DMS53 (cell line): ENCODE results near the gene SPNS2.

Source experiments
- DNase-seq: peaks from one replicate; lab custom pipeline; 2025; lab: John Stamatoyannopoulos, UW

Gene SPNS2

DNA sequence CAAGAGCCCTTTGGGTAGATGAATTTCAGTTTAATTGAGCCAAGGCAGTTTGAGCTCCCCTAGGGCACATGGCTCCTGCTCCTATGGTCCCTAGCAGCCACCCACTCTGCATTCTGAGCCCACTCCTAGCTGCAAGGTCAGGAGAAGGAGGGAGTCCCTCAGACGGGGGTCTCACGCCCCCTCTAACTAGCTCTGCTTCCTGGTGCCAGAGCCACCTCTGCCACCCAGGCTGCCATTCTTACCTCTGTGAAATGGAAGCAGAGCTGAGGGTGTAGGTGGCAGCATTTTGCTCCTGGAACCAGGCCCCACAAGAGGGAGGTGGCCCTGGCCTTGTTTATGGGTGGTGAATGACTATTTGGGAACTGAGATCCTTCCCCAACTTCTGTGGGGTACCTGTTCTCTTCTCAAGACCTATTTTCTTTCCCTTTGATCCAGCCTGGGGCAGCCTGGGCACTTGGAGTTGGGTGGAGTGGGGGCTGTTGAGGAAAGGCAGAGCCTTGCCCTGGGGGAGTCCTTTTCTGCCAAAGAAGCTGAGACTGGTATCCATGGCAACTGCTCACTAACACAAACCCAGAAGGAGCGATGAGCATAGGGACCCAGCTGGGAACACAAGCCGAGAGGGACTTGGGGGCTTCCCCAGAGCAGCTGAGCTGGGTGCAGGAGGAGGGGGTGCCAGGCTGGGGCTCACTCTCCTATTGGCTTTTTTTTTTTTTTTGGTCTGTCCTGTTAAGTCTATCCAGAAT, 4.8 kb downstream of the SPNS2 start:
- DNase-seq: no peak

DNA sequence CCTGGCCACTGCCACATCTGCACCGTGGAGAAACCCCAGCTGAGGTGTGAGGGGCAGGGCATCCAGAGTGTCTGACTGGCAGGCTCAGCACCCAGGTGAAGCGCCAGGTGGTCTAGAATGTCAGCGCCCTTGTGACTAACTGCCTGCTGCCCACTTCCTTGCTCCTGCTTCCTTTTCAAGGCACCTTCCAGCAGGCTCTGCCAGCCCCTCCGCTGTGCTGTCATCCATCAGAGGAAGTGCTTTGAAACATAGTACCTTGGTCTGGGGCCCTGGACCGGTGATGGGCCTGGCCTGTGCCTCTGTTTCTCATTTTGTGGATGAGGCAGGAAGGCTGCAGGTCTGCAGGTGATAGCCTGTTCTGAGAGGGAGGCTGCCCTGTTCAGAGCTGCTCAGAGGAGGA, 5.5 kb downstream of the SPNS2 start:
- DNase-seq: peak; percentile 69

DNA sequence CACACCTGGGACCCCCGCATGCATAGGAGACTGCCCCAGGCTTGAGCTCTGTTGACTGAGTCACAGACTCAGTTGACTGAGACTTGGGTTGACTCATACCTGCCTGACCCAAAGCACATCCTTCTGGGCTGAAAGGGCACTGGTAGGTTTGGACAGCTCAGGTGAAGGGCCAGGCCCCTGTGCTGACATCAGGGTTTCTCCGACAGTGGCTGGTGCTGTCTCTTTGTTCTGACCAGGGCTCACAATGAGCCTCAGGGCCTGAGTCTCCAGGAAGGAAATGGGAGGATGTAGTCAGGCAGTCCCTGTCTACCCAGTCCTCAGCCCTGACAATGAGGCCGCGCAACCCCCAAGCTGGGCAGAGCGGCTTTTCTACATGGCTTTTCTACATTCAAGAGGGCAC, 6.5 kb downstream of the SPNS2 start:
- no peak for DNase-seq

DNA sequence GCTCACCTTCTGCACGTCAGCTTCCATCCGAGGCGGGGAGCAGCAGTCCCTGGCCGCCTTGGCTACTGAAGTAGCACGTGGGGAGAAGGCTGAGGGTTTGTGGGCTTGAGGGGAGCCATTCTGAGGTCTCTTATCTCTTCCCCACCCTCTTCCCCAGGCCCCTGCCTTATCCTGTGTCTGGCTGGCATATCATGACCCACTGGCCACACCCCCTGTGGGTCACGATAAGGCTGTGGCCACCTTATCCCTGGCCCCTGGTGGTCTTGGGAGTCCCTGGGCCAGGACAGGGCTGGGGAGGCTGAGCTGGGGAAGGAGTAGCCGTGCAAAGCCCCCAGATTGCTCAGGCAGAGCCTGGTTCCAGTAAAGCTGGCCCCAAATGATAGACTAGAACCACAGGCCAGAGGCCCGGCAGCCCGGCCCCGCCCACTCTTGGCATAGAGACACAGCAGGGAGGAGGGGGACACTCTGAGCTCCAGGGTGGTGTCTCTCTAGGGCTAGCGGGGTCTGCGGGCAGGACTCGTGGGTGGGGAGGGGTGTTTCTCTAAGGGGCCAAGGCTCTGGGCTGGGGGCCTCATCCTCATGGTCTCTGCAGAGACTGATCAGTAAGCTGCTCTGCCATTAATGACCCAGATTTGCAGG, 7.6 kb downstream of the SPNS2 start:
- DNase-seq: no peak

DNA sequence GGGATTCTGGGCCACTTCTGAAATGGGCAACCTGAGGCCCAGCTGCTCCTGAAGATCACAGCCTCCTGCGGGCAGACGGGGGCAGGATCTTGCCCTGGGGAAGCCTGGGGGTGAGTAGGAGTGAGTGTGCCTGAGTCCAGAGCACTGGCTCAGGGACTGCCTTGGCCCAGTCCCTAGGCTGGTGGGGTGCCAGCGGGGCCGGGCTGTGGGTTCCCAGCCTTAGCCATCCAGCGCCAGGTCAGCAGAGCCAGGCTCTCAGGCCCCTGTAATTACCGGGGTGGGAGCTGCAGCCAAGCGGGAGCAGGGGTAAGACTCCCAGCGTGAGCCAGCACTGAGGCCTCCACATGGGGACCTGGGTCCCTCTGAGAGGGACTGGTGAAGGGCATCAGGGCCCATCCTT, 8.2 kb downstream of the SPNS2 start:
- DNase-seq: no peak

DNA sequence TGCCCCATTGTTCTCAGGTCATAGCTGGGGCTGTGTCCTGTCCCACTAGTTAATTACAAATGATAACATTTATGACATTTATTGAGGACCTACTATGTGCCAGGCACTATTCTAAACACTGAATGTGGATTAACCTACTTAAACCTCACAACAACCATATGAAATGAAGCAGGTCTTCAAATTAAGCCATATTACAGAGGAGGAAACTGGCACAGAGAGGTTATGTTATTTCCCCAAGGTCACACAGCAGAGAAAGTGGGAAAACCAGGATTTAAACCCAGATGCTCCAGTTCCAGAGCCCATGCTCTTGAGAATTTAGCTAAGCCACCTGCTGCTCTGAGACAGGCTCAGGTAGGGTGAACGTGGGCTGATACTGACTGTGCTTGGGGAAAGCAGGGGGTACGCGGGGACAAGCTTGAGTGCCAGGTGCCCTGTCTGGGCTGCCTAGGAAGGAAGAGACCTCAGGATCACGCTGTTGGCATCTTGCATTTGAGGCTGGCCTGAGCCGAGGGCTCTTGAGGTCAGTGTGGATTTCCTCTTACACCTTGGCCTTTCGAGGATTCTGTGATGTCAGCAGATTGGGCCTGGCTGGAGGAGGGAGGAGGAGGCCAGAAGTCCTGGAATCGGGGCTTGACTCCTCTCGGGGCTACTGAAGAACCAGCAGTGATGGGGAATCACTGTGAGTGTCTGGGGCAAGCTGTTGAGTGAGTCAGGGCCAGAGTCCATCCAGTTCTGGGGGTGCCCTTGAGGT, 8.9 kb downstream of the SPNS2 start:
- no peak for DNase-seq

DNA sequence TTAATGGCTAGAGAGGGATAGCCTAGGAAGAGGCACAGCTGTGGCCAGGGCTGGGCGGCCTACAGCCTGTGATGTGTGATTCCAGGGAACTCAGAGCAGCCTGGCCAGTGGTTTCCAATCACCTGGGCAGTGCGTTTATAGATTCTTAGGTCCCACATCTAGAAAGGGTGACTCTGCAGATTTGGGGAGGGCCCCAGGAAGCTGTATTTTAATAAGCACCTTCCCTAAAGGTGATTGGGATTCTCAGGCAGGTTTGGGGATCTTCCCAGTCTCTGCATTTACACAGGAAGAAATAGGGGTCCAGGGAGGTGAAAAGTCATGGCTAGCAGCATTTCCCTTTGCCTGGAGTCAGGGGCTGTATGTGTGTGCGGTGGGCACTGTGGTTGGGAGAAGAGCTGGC, 9.5 kb downstream of the SPNS2 start:
- no peak for DNase-seq

DNA sequence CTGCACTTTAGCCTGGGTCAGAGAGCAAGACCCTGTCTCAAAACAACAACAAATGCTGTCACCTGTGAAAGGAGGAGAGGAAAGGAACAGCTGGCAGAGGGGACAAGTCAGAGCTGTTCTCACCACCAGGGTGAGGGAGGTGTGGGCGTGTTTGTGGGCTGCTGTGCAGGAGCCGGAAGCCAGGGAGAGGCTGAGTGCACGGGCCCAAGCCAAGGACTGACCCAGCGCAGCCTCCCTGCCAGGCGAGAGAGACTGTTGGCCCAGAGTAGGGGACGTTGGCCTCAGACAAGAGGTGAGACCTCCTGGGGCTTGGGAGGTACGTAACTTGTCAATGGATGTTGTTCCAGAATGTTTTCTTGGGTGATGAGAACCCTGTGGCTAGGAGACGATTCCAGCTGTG, 10.7 kb downstream of the SPNS2 start:
- no peak for DNase-seq

DNA sequence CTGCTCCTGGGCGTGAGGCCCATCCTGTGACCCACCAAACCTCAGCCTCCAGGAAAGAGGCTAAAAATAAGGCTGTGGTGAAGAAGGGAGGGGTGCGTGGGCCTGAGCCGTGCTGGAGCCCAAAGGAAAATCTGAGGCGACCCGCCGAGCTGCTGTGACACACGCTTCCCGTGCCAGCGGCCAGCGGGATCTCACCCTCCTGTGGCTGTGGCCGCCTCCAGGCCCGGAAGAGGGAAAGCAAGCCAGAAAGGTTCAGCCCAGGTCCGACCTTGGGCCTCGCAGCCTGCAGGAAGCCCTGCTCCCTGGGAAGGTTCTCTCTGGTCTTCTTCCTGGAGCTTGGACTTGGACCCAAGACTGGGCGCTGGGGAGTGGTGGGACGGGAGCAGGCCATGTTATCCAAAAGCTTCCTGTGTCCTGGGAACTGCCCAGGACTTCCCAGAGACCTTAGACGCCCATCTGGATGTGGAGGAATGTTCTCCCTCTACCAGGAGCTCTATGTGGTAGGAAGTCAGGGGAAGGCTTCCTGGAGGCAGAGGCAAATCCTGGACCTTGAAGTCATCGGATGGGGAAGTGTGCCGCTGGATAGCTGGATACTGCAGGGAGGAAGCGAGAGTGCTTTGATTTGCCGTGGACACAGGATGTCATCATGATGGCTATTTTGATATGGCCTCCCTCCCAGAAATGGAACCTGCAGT, 11.4 kb downstream of the SPNS2 start:
- no peak for DNase-seq

DNA sequence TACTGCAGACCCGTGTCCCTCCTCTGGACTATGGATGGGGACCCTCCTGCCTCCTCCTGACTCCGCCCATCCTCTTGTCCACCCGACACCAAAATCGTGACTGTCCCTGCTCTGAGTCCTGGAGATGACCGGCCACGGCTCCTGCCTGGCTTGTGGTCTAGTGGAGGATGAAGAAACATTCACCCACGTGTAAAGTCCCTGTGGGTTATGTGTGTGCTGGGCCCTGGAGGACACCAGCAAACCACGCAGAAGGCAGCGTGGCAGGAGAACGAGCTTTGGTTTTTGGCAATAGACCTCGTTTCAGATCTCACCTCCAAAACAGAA, 11.9 kb downstream of the SPNS2 start:
- DNase-seq: no peak

DNA sequence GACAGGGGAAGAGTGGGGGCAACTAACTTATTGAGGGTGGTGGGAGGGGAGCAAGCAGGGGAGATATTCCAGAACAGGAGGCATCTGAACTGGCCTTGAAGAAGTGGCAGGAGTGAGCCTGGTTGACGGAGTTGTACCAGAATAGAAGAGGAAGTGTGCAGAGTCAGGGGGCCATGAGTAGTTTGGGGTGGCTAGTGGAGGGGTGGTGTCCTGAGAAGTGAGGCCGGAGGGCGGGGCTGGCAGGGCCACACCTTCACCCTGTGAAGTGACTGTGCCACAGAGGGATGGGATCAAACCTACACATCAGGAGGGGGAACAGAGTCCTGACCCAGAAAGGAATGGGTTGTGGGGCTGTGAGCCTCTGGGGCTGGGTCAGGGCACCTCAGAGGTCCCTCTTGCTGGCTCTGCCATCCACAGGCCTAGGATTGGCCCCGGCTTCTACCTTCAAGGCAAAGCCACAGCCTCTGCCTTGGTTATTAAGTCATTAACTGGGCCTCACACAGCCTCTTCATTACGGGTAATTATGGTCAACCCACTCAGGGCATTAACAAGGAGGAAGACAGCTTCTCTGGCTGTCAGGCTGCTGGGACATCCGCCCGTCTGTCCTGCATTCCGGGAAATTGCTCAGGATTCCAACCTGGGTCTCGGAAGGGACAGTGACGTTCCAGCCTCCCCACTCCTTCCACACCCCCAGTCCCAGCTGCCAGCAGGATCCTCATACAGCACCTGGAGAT, 12.7 kb downstream of the SPNS2 start:
- no peak for DNase-seq

DNA sequence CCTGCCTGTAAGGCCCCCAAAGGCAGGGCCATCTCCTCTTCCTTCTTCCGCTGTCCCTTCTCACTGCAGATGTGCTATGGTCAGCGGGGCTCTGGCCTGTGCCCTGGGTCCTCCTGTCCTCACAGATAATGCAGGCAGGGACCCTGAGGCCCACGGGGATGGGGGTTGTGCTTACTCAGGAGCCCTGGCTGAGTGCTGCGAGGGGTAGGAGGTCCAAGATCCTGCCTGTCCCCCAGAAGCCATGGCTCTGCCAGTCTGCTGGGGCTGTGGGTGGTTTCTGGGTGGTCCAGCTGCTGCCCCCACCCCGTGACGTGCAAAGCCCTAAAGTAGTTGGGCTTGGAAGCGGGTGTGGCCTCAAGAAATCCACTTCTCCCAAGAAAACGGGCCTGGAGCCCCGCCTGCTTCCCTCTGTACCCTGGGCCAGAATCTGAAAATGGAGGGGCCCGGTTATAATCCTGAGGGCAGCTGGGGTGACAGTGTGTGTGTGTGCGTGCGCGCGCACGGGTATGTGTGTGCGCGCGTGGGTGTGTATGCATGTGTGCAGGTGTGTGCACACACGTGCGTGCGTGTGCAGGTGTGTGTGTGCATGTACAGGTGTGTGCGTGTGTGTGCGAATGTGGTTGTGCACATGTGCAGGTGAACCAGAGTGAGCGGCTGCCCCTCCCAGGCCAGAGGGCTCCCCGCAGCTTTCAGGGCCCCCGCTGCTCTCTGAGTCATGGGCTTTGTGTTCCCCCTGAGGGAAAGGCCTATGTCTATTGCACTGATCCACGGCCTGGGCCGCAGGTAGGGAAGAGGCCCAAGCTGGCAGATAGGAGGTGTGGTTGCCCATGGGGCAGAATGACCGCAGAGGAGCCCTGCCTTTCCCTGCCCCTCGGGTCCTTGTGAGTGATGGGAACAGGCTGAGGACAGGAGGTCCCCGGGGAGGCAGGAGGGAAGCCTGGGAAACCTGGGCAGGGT, 13.8 kb downstream of the SPNS2 start:
- DNase-seq: no peak

DNA sequence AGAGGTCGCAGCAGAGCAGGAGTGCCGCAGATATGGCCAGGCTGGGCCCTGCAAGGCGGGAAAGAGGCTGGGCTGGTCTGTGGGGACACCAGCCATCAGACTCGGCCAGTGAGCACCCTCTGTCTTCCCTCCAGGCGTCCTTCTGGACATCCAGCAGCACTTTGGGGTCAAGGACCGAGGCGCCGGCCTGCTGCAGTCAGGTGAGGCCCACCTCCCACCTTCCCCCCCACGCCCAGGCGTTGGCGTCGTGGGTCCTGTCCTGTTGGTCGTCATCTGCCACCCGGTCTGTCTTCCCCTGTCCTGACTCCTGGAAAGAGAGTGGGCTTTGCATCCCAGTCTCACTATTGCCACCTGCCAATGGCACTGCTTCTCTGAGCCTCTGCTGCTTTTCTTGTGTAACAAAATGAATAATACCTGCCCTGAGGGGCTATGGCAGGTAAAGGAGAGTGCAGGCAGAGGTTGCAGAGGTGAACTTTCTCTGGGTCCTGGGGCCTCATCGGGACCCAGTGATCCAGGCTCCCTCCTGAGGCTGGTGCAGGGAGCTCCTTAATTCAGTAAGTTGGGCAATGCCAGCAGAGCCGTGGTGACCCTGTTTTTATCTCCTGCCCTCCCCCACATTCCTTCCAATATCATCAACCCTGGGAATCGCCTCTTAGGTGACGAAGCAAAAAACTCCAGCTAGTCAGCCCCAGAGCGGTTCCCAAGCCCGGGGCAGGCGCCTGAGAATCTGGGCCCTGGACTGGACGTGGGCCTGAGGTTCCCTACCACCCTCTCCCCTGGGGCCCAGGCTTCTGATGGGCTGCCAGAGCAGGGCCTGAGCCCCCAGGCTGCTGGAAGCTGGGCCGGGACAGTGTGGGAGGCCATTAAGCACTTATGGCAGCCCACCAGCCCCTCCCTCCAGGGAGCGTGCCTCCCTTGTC, 14.7 kb downstream of the SPNS2 start:
- DNase-seq: no peak

DNA sequence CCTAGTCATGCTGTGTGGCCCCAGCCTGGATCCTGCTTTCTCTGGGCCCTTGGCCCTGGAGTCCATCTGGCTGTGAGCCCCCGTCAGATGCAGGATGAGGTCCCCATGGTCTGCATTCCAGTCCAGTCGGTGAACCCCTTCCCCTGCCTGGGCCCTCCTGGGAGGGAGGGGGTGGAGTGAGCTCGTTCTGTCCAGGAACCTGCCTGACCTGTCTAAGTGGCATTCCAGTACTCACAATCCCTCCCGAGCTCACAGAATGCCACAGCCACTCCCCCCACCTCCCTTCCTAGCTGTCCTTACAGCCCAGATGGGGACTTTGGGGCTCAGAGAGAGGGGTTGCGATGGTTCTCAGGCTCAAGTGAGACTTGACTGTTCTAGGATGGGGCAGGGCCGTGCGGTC, 15.5 kb downstream of the SPNS2 start:
- peak; percentile 22 for DNase-seq

DNA sequence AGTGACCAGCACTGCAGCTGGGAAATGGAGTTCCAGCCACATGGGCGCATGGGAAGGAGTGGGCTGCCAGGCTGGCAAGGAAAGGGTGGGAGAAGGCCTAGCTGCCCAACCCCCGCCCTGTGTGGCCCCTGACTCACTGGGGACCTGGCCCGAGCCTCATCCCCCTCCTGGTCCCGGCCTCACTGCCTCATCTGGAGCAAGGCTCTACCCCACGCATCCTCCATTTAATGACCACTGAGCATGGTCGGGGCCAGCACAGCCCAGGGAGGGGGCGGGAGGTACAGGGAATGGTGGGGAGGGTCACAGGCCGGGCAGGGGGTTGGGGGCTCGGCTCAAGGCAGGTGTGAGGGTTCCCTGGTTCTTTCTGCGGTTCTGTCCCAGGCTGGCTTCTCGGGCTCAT, 16.1 kb downstream of the SPNS2 start:
- DNase-seq: no peak

DNA sequence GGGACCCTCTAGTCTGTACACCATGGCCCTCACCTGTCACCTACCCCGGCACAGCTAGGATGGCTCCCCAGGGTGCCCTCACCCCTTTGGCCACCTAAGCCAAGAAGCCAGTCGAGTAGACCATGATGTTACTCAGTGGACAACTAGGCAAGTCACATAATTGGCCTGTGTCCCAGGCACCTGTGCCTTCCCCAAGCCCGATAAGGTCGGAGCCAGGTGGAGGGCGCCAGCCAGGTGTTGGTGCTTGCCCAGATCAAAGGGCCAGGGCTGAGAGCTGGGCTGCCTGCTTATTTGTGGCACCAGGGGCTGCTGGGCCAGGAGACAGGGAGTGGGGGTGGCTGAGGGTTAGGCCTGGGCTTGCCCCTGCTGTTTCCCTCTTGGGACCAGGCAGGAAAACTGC, 16.8 kb downstream of the SPNS2 start:
- peak; percentile 61 for DNase-seq

DNA sequence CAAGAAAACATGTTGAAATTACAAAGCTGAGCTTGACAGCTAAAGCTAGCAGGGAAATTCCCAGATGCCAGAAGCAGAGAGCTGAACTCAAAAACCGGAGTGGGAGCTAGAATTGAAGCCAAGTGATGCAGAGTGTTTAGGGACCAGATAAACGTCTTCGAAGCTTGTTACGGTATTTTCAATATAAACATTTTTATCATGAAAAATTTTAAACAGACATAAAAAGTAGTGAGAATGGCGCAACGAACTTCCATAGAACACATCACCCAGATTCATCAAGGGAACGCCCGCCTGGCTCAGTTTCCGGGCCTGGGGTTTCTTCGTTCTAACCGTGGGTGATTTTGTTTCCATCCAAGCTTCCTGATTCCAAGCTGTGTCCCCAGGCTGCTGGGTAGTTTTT, 18.1 kb downstream of the SPNS2 start:
- no peak for DNase-seq

DNA sequence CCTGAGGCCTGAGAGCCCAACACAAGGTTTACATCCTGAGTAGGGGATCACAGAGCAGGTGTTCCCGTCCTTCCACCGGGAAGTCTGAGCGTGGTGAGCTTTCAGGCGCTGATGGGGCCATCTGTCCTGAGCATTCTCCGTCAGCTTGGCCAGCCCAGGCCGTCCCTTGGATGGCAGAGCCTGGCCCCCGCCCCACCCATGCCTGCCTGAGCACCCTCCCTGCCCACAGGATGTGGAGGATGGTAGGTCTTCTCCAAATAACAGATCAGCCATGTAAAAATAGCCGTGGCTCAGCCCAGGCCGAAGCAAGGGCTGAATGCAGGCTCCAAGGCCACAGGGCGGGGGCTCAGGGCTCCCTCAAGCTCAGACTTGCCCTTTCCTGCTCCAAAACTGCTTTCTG, 20.2 kb downstream of the SPNS2 start:
- DNase-seq: no peak

DNA sequence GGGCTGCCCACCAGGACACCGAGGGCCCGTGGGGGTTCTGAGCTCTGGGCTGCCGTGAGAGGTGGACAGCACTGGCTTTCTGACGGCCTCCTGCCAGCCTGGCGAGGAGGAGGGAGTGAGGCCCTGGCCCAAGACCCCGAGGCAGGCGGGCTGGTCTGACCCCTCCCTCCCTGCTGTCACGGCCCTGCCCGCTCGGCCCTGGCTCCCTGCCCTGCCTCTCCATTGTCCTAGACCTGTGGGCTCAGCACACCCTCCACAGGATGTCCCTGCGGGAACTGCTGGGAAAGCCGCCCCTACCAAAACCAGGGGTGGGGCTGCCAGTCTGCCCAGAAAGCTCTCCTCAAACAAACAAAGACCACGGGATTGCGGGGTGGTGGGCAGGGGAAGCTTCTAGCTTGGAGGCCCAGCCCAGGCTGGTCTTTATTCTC, 20.7 kb downstream of the SPNS2 start:
- no peak for DNase-seq
